GM13977 (cell line): ENCODE data around the gene LTBP3.

Source experiments
- DNase-seq: peaks from one replicate; pipeline ENCODE4 v3.0.0; 2012; ENCODE audit warnings: low spot score
- CTCF ChIP-seq: IDR thresholded peaks from 2 replicates; pipeline ENCODE4 v1.5.1; 2012; ENCODE audit warnings: mild to moderate bottlenecking, control low read depth; ENCODE audit not compliant: insufficient read depth; ENCODE audit errors: extremely low read depth, missing control alignments
- in situ Hi-C: fragments of 300-500 bp; cut with MboI; formaldehyde crosslinking; loops from one replicate; pipeline ENCODE4 v1.12.0; 2022; ENCODE audit warnings: low sequenced_read_pairs, low pct_unique_long_range_greater_than_20kb, mixed read lengths, inconsistent platforms; ENCODE audit not compliant: unreplicated experiment

Gene LTBP3

GRCh38 chr11:65572356-65573051 lies 14.3 kb upstream of the LTBP3 start, which contains the start of gene FAM89B:
FAM89B (plus strand) TSS chr11:65572538; CDS start chr11:65572670, 132 bp downstream.
- no peak for TF ChIP-seq CTCF
- peak; percentile 90 for DNase-seq

GRCh38 chr11:65571940-65572339 lies 13.8 kb upstream of the LTBP3 start:
- in situ Hi-C loops, result no loop called here
- peak; percentile 19 for TF ChIP-seq CTCF
- DNase-seq, result no peak

More at GRCh38 chr11:65572356-65573051, 14.3 kb upstream of the LTBP3 start, which contains the start of gene FAM89B:
- in situ Hi-C loops, result no loop called here

GRCh38 chr11:65571420-65571819 lies 13.3 kb upstream of the LTBP3 start:
- in situ Hi-C loops, result no loop called here
- no peak for TF ChIP-seq CTCF
- DNase-seq, result no peak

- in situ Hi-C loops, result no loop called here
- peak; percentile 97 for DNase-seq
- TF ChIP-seq CTCF, result peak; percentile 65
These were observed 12.1 kb upstream of the LTBP3 start, which contains the start of gene ZNRD2 for GRCh38 chr11:65569973-65570918. ZNRD2 (plus strand) TSS chr11:65570477; CDS start chr11:65570492, 15 bp downstream.

- peak; percentile 64 for DNase-seq
- in situ Hi-C loops, result no loop called here
- no peak for TF ChIP-seq CTCF
These were observed 11.2 kb upstream of the LTBP3 start for GRCh38 chr11:65569164-65569972.
